Effector memory CD8-positive, alpha-beta T cell (primary cell): ENCODE measurements around the gene MAP2K5.

Source experiments
- ATAC-seq: fragments of 150-1000 bp; cut with Tn5 transposase; replicated peaks from 2 replicates; pipeline ENCODE4 v1.10.0; 2021; ENCODE audit warnings: mild to moderate bottlenecking, moderate library complexity
- DNase-seq, 3 experiments: peaks; one replicate each; pipeline ENCODE4 v3.0.0; 2021
- H3K27ac Mint-ChIP-seq, 2 donors: one replicate each; pipeline ENCODE4 v1.8.0; 2022; ENCODE audit warnings: mild to moderate bottlenecking in 2 of 2, mixed read lengths in 2 of 2, moderate library complexity in 2 of 2
- H3K27me3 Mint-ChIP-seq, 2 donors: one replicate each; pipeline ENCODE4 v1.8.0; 2022; ENCODE audit warnings: mixed read lengths in 2 of 2
- H3K36me3 Mint-ChIP-seq: one replicate; pipeline ENCODE4 v1.8.0; 2022; ENCODE audit warnings: mild to moderate bottlenecking, moderate library complexity, mixed read lengths; ENCODE audit not compliant: insufficient read depth
- H3K4me1 Mint-ChIP-seq, 2 donors: one replicate each; pipeline ENCODE4 v1.8.0; 2022; ENCODE audit warnings: low read depth in 2 of 2, mixed read lengths in 2 of 2
- H3K4me3 Mint-ChIP-seq, 2 donors: one replicate each; pipeline ENCODE4 v1.8.0; 2022; ENCODE audit warnings: mild to moderate bottlenecking in 2 of 2, mixed read lengths in 2 of 2, moderate library complexity in 2 of 2
- H3K9me3 Mint-ChIP-seq, 2 donors: one replicate each; pipeline ENCODE4 v1.8.0; 2022; ENCODE audit warnings: mixed read lengths in 2 of 2

Gene MAP2K5

GRCh38 chr15:67723294-67724024 is 181.0 kb downstream of the MAP2K5 start:
- no peaks in the 10 kb centered on the region for H3K36me3 Mint-ChIP-seq
- ATAC-seq (no peak), DNase-seq (no peak)
- H3K4me1 Mint-ChIP-seq = no peaks in the 10 kb centered on the region
- no peak overlapping the region for H3K27ac Mint-ChIP-seq
- H3K4me3 Mint-ChIP-seq = no peak overlapping the region
- H3K27me3 Mint-ChIP-seq = no peaks in the 10 kb centered on the region
- H3K9me3 Mint-ChIP-seq = no peaks in the 10 kb centered on the region

- Mint-ChIP-seq H3K4me1 (no peaks in the 10 kb centered on the region), H3K36me3 (no peaks in the 10 kb centered on the region), H3K27ac (peak overlapping the region in 1 of 2 donors; percentile 19), H3K27me3 (no peaks in the 10 kb centered on the region), H3K9me3 (no peaks in the 10 kb centered on the region), H3K4me3 (no peak overlapping the region)
- ATAC-seq (no peak), DNase-seq (no peak)
These were observed 182.3 kb downstream of the MAP2K5 start for GRCh38 chr15:67724691-67725375.

- Mint-ChIP-seq H3K4me1 (peaks cover 0 to 6% of the 10 kb centered on the region in 2 donors), H3K36me3 (no peaks in the 10 kb centered on the region), H3K27me3 (no peaks in the 10 kb centered on the region), H3K9me3 (no peaks in the 10 kb centered on the region), H3K4me3 (no peak overlapping the region), H3K27ac (no peak overlapping the region)
- ATAC-seq (no peak), DNase-seq (no peak)
These were observed 187.6 kb downstream of the MAP2K5 start for GRCh38 chr15:67730135-67730534.

GRCh38 chr15:67731112-67731721 is 188.7 kb downstream of the MAP2K5 start:
- H3K4me1 Mint-ChIP-seq = peaks cover 0 to 12% of the 10 kb centered on the region in 2 donors
- DNase-seq (no peak), ATAC-seq (no peak)
- peak overlapping the region in 1 of 2 donors; percentile 37 for H3K27ac Mint-ChIP-seq
- H3K4me3 Mint-ChIP-seq = no peak overlapping the region
- no peaks in the 10 kb centered on the region for H3K27me3 Mint-ChIP-seq
- no peaks in the 10 kb centered on the region for H3K36me3 Mint-ChIP-seq
- H3K9me3 Mint-ChIP-seq = no peaks in the 10 kb centered on the region

- Mint-ChIP-seq H3K4me3 (no peak overlapping the region), H3K9me3 (no peaks in the 10 kb centered on the region), H3K36me3 (no peaks in the 10 kb centered on the region), H3K4me1 (peaks cover 0 to 12% of the 10 kb centered on the region in 2 donors), H3K27ac (no peak overlapping the region), H3K27me3 (no peaks in the 10 kb centered on the region)
- DNase-seq (no peak), ATAC-seq (no peak)
These were observed 189.7 kb downstream of the MAP2K5 start for GRCh38 chr15:67732164-67732563.

GRCh38 chr15:67732671-67733374 is 190.3 kb downstream of the MAP2K5 start:
- Mint-ChIP-seq H3K9me3 (no peaks in the 10 kb centered on the region), H3K4me3 (no peak overlapping the region), H3K36me3 (no peaks in the 10 kb centered on the region), H3K27me3 (no peaks in the 10 kb centered on the region), H3K4me1 (peaks cover 4 to 13% of the 10 kb centered on the region in 2 donors), H3K27ac (no peak overlapping the region)
- DNase-seq (no peak), ATAC-seq (no peak)

- DNase-seq (no peak), ATAC-seq (no peak)
- Mint-ChIP-seq H3K4me3 (no peak overlapping the region), H3K36me3 (no peaks in the 10 kb centered on the region), H3K27me3 (no peaks in the 10 kb centered on the region), H3K9me3 (no peaks in the 10 kb centered on the region), H3K27ac (peak overlapping the region in 1 of 2 donors; percentile 10), H3K4me1 (peaks cover 4 to 12% of the 10 kb centered on the region in 2 donors)
These were observed 193.4 kb downstream of the MAP2K5 start for GRCh38 chr15:67735896-67736295.

- Mint-ChIP-seq H3K27ac (peak overlapping the region in 1 of 2 donors; percentile 49), H3K9me3 (no peaks in the 10 kb centered on the region), H3K4me1 (peaks cover 4 to 10% of the 10 kb centered on the region in 2 donors), H3K4me3 (no peak overlapping the region), H3K36me3 (no peaks in the 10 kb centered on the region), H3K27me3 (no peaks in the 10 kb centered on the region)
- no peak for DNase-seq
- no peak for ATAC-seq
These were observed 194.3 kb downstream of the MAP2K5 start for GRCh38 chr15:67736810-67737209.

- Mint-ChIP-seq H3K4me3 (no peak overlapping the region), H3K27me3 (no peaks in the 10 kb centered on the region), H3K4me1 (peaks cover 4 to 10% of the 10 kb centered on the region in 2 donors), H3K36me3 (no peaks in the 10 kb centered on the region), H3K9me3 (no peaks in the 10 kb centered on the region), H3K27ac (no peak overlapping the region)
- ATAC-seq (no peak), DNase-seq (no peak)
These were observed 195.6 kb downstream of the MAP2K5 start for GRCh38 chr15:67738056-67738455.

- Mint-ChIP-seq H3K9me3 (no peaks in the 10 kb centered on the region), H3K27me3 (no peaks in the 10 kb centered on the region), H3K27ac (no peak overlapping the region), H3K36me3 (no peaks in the 10 kb centered on the region), H3K4me3 (no peak overlapping the region), H3K4me1 (peaks cover 11 to 17% of the 10 kb centered on the region in 2 donors)
- no peak for ATAC-seq
- DNase-seq = no peak
These were observed 197.9 kb downstream of the MAP2K5 start for GRCh38 chr15:67740405-67740804.

- Mint-ChIP-seq H3K4me1 (peaks cover 14 to 15% of the 10 kb centered on the region in 2 donors), H3K9me3 (no peaks in the 10 kb centered on the region), H3K27me3 (no peaks in the 10 kb centered on the region), H3K27ac (peak overlapping the region in 1 of 2 donors; percentile 19), H3K4me3 (no peak overlapping the region), H3K36me3 (no peaks in the 10 kb centered on the region)
- DNase-seq (no peak), ATAC-seq (no peak)
These were observed 198.8 kb downstream of the MAP2K5 start for GRCh38 chr15:67741308-67741707.

- Mint-ChIP-seq H3K27ac (no peak overlapping the region), H3K36me3 (no peaks in the 10 kb centered on the region), H3K9me3 (no peaks in the 10 kb centered on the region), H3K27me3 (no peaks in the 10 kb centered on the region), H3K4me3 (no peak overlapping the region), H3K4me1 (peaks cover 14 to 18% of the 10 kb centered on the region in 2 donors)
- ATAC-seq (no peak), DNase-seq (no peak)
These were observed 201.1 kb downstream of the MAP2K5 start for GRCh38 chr15:67743558-67743957.

- DNase-seq (no peak), ATAC-seq (no peak)
- no peak overlapping the region for H3K4me3 Mint-ChIP-seq
- H3K4me1 Mint-ChIP-seq = peaks cover 14 to 18% of the 10 kb centered on the region in 2 donors
- no peaks in the 10 kb centered on the region for H3K9me3 Mint-ChIP-seq
- H3K27ac Mint-ChIP-seq = peak overlapping the region; percentile 12 to 49
- no peaks in the 10 kb centered on the region for H3K27me3 Mint-ChIP-seq
- H3K36me3 Mint-ChIP-seq = no peaks in the 10 kb centered on the region
These were observed 202.0 kb downstream of the MAP2K5 start for GRCh38 chr15:67744331-67745072.
